HEK293 (cell line): ENCODE measurements around the gene ZNF485.

Experiments
- CTCF ChIA-PET: fragments of 350-600 bp; formaldehyde crosslinking; extraction: SDS; loops from one replicate; lab custom pipeline; 2021; ENCODE audit warnings: antibody characterized with exemption; lab: Yijun Ruan, JAX
- POLR2A ChIA-PET: fragments of 300-600 bp; formaldehyde crosslinking; extraction: SDS; loops from one replicate; lab custom pipeline; 2020; ENCODE audit warnings: antibody characterized with exemption, inconsistent platforms; lab: Yijun Ruan, JAX
- H3K27ac ChIP-seq: fragments of 200-500 bp; sonication (Bioruptor generic); 2 replicates; pipeline ENCODE4 v1.5.1; 2014; ENCODE audit warnings: low read depth, low read length, control low read depth, inconsistent platforms; ENCODE audit errors: extremely low read depth
- H3K36me3 ChIP-seq, 2 experiments: fragments of 200-500 bp in 1 of 2; sonication (Bioruptor generic) in 1 of 2; 1 replicate in 1 of 2; 2 replicates in 1 of 2; pipeline ENCODE4 v1.5.1; 2014 to 2017; ENCODE audit warnings: inconsistent platforms in 2 of 2, low read length in 2 of 2; ENCODE audit not compliant: control insufficient read depth in 2 of 2, insufficient read depth in 1 of 2
- H3K4me1 ChIP-seq: fragments of 200-500 bp; sonication (Bioruptor generic); 2 replicates; pipeline ENCODE4 v1.5.1; 2014; ENCODE audit warnings: mild to moderate bottlenecking, low read length, inconsistent platforms; ENCODE audit not compliant: control insufficient read depth, insufficient read depth
- H3K4me3 ChIP-seq: 2 replicates; pipeline ENCODE4 v1.5.1; 2011; ENCODE audit warnings: low read depth, mild to moderate bottlenecking, control low read depth, low read length, moderate library complexity
- H3K9me3 ChIP-seq: fragments of 200-500 bp; sonication (Bioruptor generic); 2 replicates; pipeline ENCODE4 v1.5.1; 2014; ENCODE audit warnings: low read depth, low read length, inconsistent platforms; ENCODE audit not compliant: control insufficient read depth, insufficient read depth
- FEZF1 ChIP-seq: fragments of 450-650 bp; formaldehyde crosslinking; IDR thresholded peaks from 2 replicates; pipeline ENCODE4 v1.5.1; 2016; ENCODE audit warnings: missing biosample characterization, missing genetic modification characterization
- KLF17 ChIP-seq: fragments of 450-650 bp; formaldehyde crosslinking; IDR thresholded peaks from 2 replicates; pipeline ENCODE4 v1.5.1; 2016; ENCODE audit warnings: missing biosample characterization, missing genetic modification characterization
- KLF7 ChIP-seq: fragments of 450-650 bp; formaldehyde crosslinking; IDR thresholded peaks from 2 replicates; pipeline ENCODE4 v1.5.1; 2016; ENCODE audit warnings: missing biosample characterization, missing genetic modification characterization, borderline replicate concordance
- PRDM10 ChIP-seq: fragments of 450-650 bp; formaldehyde crosslinking; IDR thresholded peaks from 2 replicates; pipeline ENCODE4 v1.5.1; 2016; ENCODE audit warnings: missing biosample characterization, missing genetic modification characterization
- PRDM2 ChIP-seq: fragments of 450-650 bp; formaldehyde crosslinking; IDR thresholded peaks from 2 replicates; pipeline ENCODE4 v1.5.1; 2016; ENCODE audit warnings: missing biosample characterization, missing genetic modification characterization, borderline replicate concordance
- SP2 ChIP-seq: fragments of 450-650 bp; formaldehyde crosslinking; IDR thresholded peaks from 2 replicates; pipeline ENCODE4 v1.5.1; 2016; ENCODE audit warnings: missing biosample characterization, missing genetic modification characterization
- SP3 ChIP-seq: fragments of 450-650 bp; formaldehyde crosslinking; IDR thresholded peaks from 2 replicates; pipeline ENCODE4 v1.5.1; 2016; ENCODE audit warnings: missing biosample characterization, missing genetic modification characterization
- ZNF10 ChIP-seq: fragments of 450-650 bp; formaldehyde crosslinking; IDR thresholded peaks from 2 replicates; pipeline ENCODE4 v1.5.1; 2017; ENCODE audit warnings: missing biosample characterization, missing genetic modification characterization
- ZNF169 ChIP-seq: fragments of 450-650 bp; formaldehyde crosslinking; IDR thresholded peaks from 2 replicates; pipeline ENCODE4 v1.5.1; 2016; ENCODE audit warnings: missing biosample characterization, missing genetic modification characterization
- ZNF175 ChIP-seq: fragments of 450-650 bp; formaldehyde crosslinking; IDR thresholded peaks from 2 replicates; pipeline ENCODE4 v1.5.1; 2016; ENCODE audit warnings: missing biosample characterization, missing genetic modification characterization
- ZNF19 ChIP-seq: fragments of 450-650 bp; formaldehyde crosslinking; IDR thresholded peaks from 2 replicates; pipeline ENCODE4; 2016; ENCODE audit warnings: missing biosample characterization, missing genetic modification characterization, low read depth
- ZNF202 ChIP-seq: fragments of 450-650 bp; formaldehyde crosslinking; IDR thresholded peaks from 2 replicates; pipeline ENCODE4 v1.5.1; 2016; ENCODE audit warnings: missing biosample characterization, missing genetic modification characterization, borderline replicate concordance
- ZNF266 ChIP-seq: fragments of 450-650 bp; formaldehyde crosslinking; IDR thresholded peaks from 2 replicates; pipeline ENCODE4 v1.5.1; 2016; ENCODE audit warnings: missing biosample characterization, missing genetic modification characterization, low read depth
- ZNF37A ChIP-seq: fragments of 450-650 bp; IDR thresholded peaks from 2 replicates; pipeline ENCODE4 v1.5.1; 2018; ENCODE audit warnings: missing biosample characterization, missing genetic modification characterization
- ZNF391 ChIP-seq: fragments of 450-650 bp; formaldehyde crosslinking; IDR thresholded peaks from 2 replicates; pipeline ENCODE4 v1.5.1; 2016; ENCODE audit warnings: low read depth, missing biosample characterization, missing genetic modification characterization, borderline replicate concordance
- ZNF48 ChIP-seq: fragments of 450-650 bp; formaldehyde crosslinking; IDR thresholded peaks from 2 replicates; pipeline ENCODE4 v1.5.1; 2016; ENCODE audit warnings: missing biosample characterization, missing genetic modification characterization
- ZNF571 ChIP-seq: fragments of 450-650 bp; formaldehyde crosslinking; IDR thresholded peaks from 2 replicates; pipeline ENCODE4 v1.5.0; 2017; ENCODE audit warnings: missing biosample characterization, missing genetic modification characterization
- ZNF596 ChIP-seq: fragments of 450-650 bp; IDR thresholded peaks from 2 replicates; pipeline ENCODE4 v1.5.0; 2018; ENCODE audit warnings: missing biosample characterization, mild to moderate bottlenecking, missing genetic modification characterization, moderate library complexity
- ZNF639 ChIP-seq: fragments of 450-650 bp; formaldehyde crosslinking; IDR thresholded peaks from 2 replicates; pipeline ENCODE4 v1.5.1; 2016; ENCODE audit warnings: missing biosample characterization, missing genetic modification characterization
- ZNF843 ChIP-seq: fragments of 450-650 bp; formaldehyde crosslinking; IDR thresholded peaks from 2 replicates; pipeline ENCODE4 v1.5.1; 2016; ENCODE audit warnings: missing biosample characterization, missing genetic modification characterization

Gene ZNF485

GRCh38 chr10:43610636-43611035, 4.4 kb downstream of the ZNF485 start:
- POLR2A ChIA-PET: no interaction called here
- CTCF ChIA-PET: interaction anchor here (0.6 kb wide), 1 partner anchor 37 kb away, joined by 3 read pairs; no protein-coding TSS in a partner anchor
- TF ChIP-seq ZNF48: no peak
- TF ChIP-seq ZNF266 (tag by site-specific recombination): no peak
- no peak for TF ChIP-seq KLF17 (tag by site-specific recombination)
- no peak for TF ChIP-seq PRDM2
- TF ChIP-seq SP2 (tag by site-specific recombination): no peak
- no peak for TF ChIP-seq ZNF843 (tag by site-specific recombination)
- TF ChIP-seq SP3: no peak
- no peak for TF ChIP-seq ZNF639 (tag by site-specific recombination)
- no peak for TF ChIP-seq ZNF391 (tag by site-specific recombination)
- no peak for TF ChIP-seq ZNF10
- no peak for TF ChIP-seq ZNF596
- no peak for TF ChIP-seq ZNF37A
- no peak for TF ChIP-seq ZNF19
- TF ChIP-seq KLF7 (tag by site-specific recombination): no peak
- no peak for TF ChIP-seq PRDM10
- TF ChIP-seq ZNF169: no peak
- TF ChIP-seq ZNF175: no peak
- TF ChIP-seq FEZF1 (tag by site-specific recombination): no peak
- TF ChIP-seq ZNF202 (tag by site-specific recombination): no peak
- TF ChIP-seq ZNF571: no peak
- Histone ChIP-seq H3K27ac (no peak overlapping the region), H3K36me3 (peaks cover 14 to 59% of the 10 kb centered on the region in 2 experiments), H3K4me3 (no peak overlapping the region), H3K9me3 (no peaks in the 10 kb centered on the region), H3K4me1 (no peaks in the 10 kb centered on the region)
